SK-N-MC (cell line): ENCODE data around the gene SZRD1.
A peak's percentile ranks its signal among the peaks of the same experiment; 100 is the strongest.

Experiments
- DNase-seq: peaks from one replicate; pipeline ENCODE4 v3.0.0-alpha.2; 2011; ENCODE audit warnings: low read depth, low spot score
- H3K27ac ChIP-seq: fragments of 200-600 bp; sonication (generic); 2 replicates; pipeline ENCODE4 v1.5.1; 2016; ENCODE audit warnings: mixed run types
- H3K36me3 ChIP-seq: fragments of 200-600 bp; sonication (generic); 2 replicates; pipeline ENCODE4 v1.6.1; 2017; ENCODE audit warnings: antibody characterized with exemption, low read length, mixed read lengths; ENCODE audit not compliant: insufficient read depth
- H3K4me3 ChIP-seq: fragments of 200-600 bp; sonication (generic); 2 replicates; pipeline ENCODE4 v1.5.1; 2016
- H3K9ac ChIP-seq: fragments of 200-600 bp; sonication (generic); 2 replicates; pipeline ENCODE4 v1.8.0; 2017; ENCODE audit warnings: mixed run types, mixed read lengths; ENCODE audit not compliant: insufficient read length
- H3K9me3 ChIP-seq: fragments of 200-600 bp; sonication (generic); 2 replicates; pipeline ENCODE4 v1.6.1; 2017; ENCODE audit warnings: low read depth, mild to moderate bottlenecking, antibody characterized with exemption, low read length, moderate library complexity, mixed read lengths
- EZH2 ChIP-seq: fragments of 200-600 bp; sonication (generic); IDR thresholded peaks from one replicate; pipeline ENCODE4 v1.6.1; 2017; ENCODE audit warnings: antibody characterized with exemption
- FOXP2 ChIP-seq: optimal IDR thresholded peaks from 2 replicates; pipeline ENCODE3; 2011; ENCODE audit warnings: mild to moderate bottlenecking, moderate library complexity; ENCODE audit not compliant: insufficient read depth; ENCODE audit errors: extremely low read length, control extremely low read depth
- POLR2AphosphoS5 ChIP-seq: IDR thresholded peaks from 2 replicates; pipeline ENCODE4 v1.6.1; 2012; ENCODE audit warnings: mild to moderate bottlenecking, low read depth, low read length, borderline replicate concordance

Gene SZRD1

DNA sequence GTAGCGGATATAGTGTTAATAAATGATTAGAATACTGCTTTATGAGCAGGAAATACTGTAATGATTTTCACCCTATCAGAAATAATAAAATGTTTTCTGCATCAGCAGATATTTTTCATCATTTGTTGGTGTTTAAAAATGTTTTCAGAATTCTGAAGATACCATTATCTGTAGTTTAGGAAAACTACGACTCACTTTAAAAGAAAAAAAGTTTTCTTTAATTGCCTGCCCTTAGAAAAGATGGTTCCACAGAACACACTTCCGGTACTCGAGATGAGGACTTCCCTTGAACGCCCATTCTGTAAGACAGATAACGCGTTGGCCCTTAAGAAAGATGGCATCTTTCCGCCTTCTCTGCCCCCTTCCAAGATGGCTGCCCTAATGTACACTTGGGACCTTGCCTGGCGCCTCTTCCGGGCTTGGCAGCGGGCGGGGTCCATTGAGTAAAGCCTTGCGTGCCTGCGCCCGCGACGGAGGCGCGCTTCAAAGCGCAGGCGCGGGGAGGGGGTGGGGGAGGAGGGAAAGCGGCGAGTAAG lies at the start of gene SZRD1:
Gene SZRD1, plus strand, starts transcription at position 521 of the 536 bp plus-strand sequence. CDS start 16 bp downstream, outside the sequence.
- H3K4me3 ChIP-seq = peak within 1 kb of the TSS; percentile 93
- H3K9ac ChIP-seq = peak within 1 kb of the TSS; percentile 96
- H3K27ac ChIP-seq = peak within 1 kb of the TSS; percentile 79
- DNase-seq = peak; percentile 99
- no peaks in the 10 kb centered on the region for H3K36me3 ChIP-seq
- peak; percentile 97 for TF ChIP-seq FOXP2
- no peak for TF ChIP-seq POLR2AphosphoS5
- no peaks in the 10 kb centered on the region for H3K9me3 ChIP-seq

DNA sequence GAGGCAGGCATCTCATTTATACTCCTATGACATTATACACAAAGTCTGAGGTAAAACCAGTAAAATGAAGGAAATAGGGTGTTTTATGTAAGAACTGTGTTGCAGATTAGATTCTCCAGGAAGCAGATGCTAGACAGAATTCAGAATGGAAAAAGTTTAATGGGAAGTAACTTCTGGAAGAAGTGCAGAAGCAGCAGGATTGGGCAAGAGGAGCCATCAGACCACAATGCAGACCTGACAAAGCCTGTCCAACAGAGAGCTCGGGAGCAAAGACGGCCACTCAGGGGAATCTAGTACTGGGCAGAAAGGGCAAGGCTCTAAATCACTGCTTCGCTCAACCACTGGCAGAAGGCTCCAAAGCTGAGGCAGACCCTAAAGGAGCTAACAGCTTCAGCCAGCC lies 48.5 kb upstream of the SZRD1 start:
- Histone ChIP-seq H3K36me3 (peaks cover 17% of the 10 kb centered on the region), H3K9ac (no peak overlapping the region), H3K9me3 (no peaks in the 10 kb centered on the region), H3K4me3 (no peak overlapping the region), H3K27ac (no peak overlapping the region)
- no peak for TF ChIP-seq EZH2
- TF ChIP-seq FOXP2 = no peak
- TF ChIP-seq POLR2AphosphoS5 = no peak
- DNase-seq = no peak

DNA sequence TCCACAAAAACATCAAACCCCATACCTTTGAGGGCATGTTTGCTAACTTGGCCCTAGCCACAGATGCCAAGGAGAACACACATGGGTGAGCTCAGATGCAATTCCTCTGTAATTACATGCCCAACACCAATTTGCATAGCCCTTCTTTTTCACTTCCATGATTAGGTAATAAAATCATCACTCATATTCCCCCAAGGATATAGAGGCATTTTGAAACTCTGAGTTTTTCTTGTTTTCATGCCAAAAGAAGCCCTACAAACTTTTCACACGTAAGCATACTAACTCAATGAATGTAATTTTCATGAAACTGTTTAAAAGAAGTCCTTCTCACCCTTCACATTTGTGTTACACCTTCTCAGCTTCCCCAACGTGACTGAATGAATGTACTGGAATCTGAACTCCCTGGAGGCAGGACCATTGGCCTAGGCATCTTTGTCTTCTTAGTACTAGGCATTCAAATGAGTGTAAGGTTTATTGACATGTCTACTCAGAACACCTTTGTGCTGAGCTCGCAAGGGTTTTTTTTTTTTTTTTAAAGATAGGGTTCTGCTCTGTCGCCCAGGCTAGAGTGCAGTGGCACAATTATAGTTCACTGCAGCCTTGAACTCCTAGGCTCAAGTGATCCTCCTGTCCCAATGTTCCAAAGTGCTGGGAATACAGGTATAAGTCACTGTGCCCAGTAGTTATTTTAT lies 45.7 kb upstream of the SZRD1 start:
- Histone ChIP-seq H3K4me3 (no peak overlapping the region), H3K36me3 (no peaks in the 10 kb centered on the region), H3K27ac (no peak overlapping the region), H3K9ac (no peak overlapping the region), H3K9me3 (no peaks in the 10 kb centered on the region)
- TF ChIP-seq POLR2AphosphoS5 (no peak), FOXP2 (no peak), EZH2 (no peak)
- DNase-seq = no peak

- DNase-seq = no peak
- H3K9me3 ChIP-seq = no peaks in the 10 kb centered on the region
- no peak overlapping the region for H3K9ac ChIP-seq
- no peak overlapping the region for H3K27ac ChIP-seq
- no peak for TF ChIP-seq POLR2AphosphoS5
- no peak overlapping the region for H3K4me3 ChIP-seq
- H3K36me3 ChIP-seq = 0 out of 2 replicates have a peak, but pooled peaks cover 6% of the 10 kb centered on the region
Measured at GRCh38 chr1:16324456-16324890, 42.6 kb upstream of the SZRD1 start.

GRCh38 chr1:16326833-16327404 lies 40.1 kb upstream of the SZRD1 start:
- H3K4me3 ChIP-seq = no peak overlapping the region
- no peak for TF ChIP-seq FOXP2
- no peak for TF ChIP-seq POLR2AphosphoS5
- no peak for TF ChIP-seq EZH2
- DNase-seq = no peak
- 0 out of 2 replicates have a peak, but pooled peaks cover 6% of the 10 kb centered on the region for H3K36me3 ChIP-seq
- H3K9me3 ChIP-seq = no peaks in the 10 kb centered on the region
- H3K9ac ChIP-seq = no peak overlapping the region
- 0 out of 2 replicates have a peak overlapping the region, but pooled peaks have one; percentile 3 for H3K27ac ChIP-seq

DNA sequence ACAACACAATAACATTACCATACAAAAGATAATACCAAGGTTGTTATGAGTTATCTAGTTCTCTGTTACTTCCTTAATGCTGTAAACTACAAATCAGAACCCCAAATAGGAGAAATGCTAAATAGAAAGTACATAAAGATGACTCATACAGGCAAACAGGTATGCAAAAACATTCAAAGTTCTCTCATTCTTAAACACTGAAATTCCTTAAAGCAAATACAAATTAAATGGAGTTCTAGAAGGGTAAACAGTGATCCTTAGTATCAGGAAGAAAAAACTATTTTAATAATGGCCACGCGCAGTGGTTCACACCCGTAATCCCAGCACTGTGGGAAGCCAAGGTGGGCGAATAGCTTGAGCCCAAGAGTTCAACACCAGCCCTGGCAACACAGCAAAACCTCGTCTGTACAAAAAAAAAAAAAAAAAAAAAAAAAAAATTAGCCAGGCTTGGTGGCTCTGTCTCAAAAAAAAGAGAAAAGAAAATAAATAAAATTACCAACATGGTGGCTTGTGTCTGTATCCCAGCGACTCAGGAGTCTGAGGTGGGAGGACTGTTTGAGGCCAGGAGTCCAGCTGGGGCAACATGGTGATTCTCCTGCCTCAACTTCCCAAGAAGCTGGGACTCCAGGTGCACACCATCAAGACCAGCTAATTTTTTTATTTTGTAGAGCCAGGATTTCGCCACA lies 32.2 kb upstream of the SZRD1 start:
- no peak overlapping the region for H3K27ac ChIP-seq
- no peak overlapping the region for H3K4me3 ChIP-seq
- DNase-seq = no peak

DNA sequence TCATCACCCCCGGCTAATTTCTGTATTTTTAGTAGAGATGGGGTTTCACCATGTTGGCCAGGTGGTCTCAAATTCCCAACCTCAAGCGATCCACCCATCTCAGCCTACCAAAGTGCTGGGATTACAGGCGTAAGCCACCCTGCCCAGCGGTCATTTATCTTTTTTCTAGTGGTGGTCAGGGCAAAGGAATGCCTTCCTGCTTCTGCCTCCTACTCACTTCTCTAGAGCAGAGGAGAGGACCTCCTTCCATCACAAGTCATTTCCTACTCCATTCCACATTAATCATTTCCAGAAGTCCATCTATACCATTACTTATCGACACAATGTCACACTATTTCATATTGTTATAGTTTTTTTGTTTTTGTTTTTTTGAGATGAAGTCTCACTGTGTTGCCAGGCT lies 28.1 kb upstream of the SZRD1 start:
- DNase-seq = no peak
- Histone ChIP-seq H3K27ac (no peak overlapping the region), H3K36me3 (no peaks in the 10 kb centered on the region), H3K9ac (no peak overlapping the region), H3K4me3 (no peak overlapping the region), H3K9me3 (no peaks in the 10 kb centered on the region)
- TF ChIP-seq POLR2AphosphoS5 (no peak), FOXP2 (no peak), EZH2 (no peak)

More for the DNA sequence above, 32.2 kb upstream of the SZRD1 start:
- no peaks in the 10 kb centered on the region for H3K36me3 ChIP-seq
- no peak for TF ChIP-seq FOXP2
- no peak for TF ChIP-seq POLR2AphosphoS5
- TF ChIP-seq EZH2 = no peak
- no peaks in the 10 kb centered on the region for H3K9me3 ChIP-seq
- no peak overlapping the region for H3K9ac ChIP-seq

- H3K9me3 ChIP-seq = no peaks in the 10 kb centered on the region
- H3K4me3 ChIP-seq = no peak overlapping the region
- no peak overlapping the region for H3K27ac ChIP-seq
- TF ChIP-seq EZH2 (no peak), FOXP2 (no peak), POLR2AphosphoS5 (no peak)
- no peaks in the 10 kb centered on the region for H3K36me3 ChIP-seq
- no peak overlapping the region for H3K9ac ChIP-seq
- DNase-seq = no peak
Measured at GRCh38 chr1:16340673-16341072, 26.4 kb upstream of the SZRD1 start.
